ENCODE measurements around the gene GALNT9.

GALNT9 gene

GRCh38 chr12:132307976-132308852, 21.2 kb downstream of the GALNT9 start (continued):
- TF ChIP-seq TSHZ2 (CRISPR knock-in tag; IDR thresholded peaks at IDR 0.05): no peak
- TF ChIP-seq GLIS3 (CRISPR knock-in tag; IDR thresholded peaks at IDR 0.05): no peak
- no peak for TF ChIP-seq CSRNP3 (CRISPR knock-in tag; IDR thresholded peaks at IDR 0.05)
- no peak for TF ChIP-seq ARNTL (CRISPR knock-in tag; IDR thresholded peaks at IDR 0.05; ENCODE audit: borderline replicate concordance, low read depth)
- no peak for TF ChIP-seq BACH2 (CRISPR knock-in tag; IDR thresholded peaks at IDR 0.05; ENCODE audit: borderline replicate concordance)
- no peak for TF ChIP-seq ZFP3 (CRISPR knock-in tag; IDR thresholded peaks at IDR 0.05)
- no peak for TF ChIP-seq OSR1 (CRISPR knock-in tag; IDR thresholded peaks at IDR 0.05)
- no peak for TF ChIP-seq RARB (CRISPR knock-in tag; IDR thresholded peaks at IDR 0.05)
- TF ChIP-seq ZFP30 (CRISPR knock-in tag; IDR thresholded peaks at IDR 0.05): no peak
- TF ChIP-seq ISL1 (CRISPR knock-in tag; IDR thresholded peaks at IDR 0.05): no peak

GRCh38 chr12:132306885-132307191, 22.6 kb downstream of the GALNT9 start:
- ATAC-seq: no peak
- TF ChIP-seq BACH2 (CRISPR knock-in tag; IDR thresholded peaks at IDR 0.05; ENCODE audit: borderline replicate concordance) (no peak), ZNF565 (CRISPR knock-in tag; conservative IDR thresholded peaks at IDR 0.05; ENCODE audit: low read depth) (no peak), ZC3H10 (CRISPR knock-in tag; IDR thresholded peaks at IDR 0.05) (no peak), GLIS3 (CRISPR knock-in tag; IDR thresholded peaks at IDR 0.05) (no peak), ESRRG (CRISPR knock-in tag; IDR thresholded peaks at IDR 0.05) (no peak), PPARA (CRISPR knock-in tag; IDR thresholded peaks at IDR 0.05; ENCODE audit: borderline replicate concordance) (no peak), TCF4 (CRISPR knock-in tag; IDR thresholded peaks at IDR 0.05; ENCODE audit: borderline replicate concordance) (no peak), PATZ1 (CRISPR knock-in tag; IDR thresholded peaks at IDR 0.05; ENCODE audit: borderline replicate concordance) (no peak), ZFP3 (CRISPR knock-in tag; IDR thresholded peaks at IDR 0.05) (no peak), CSRNP3 (CRISPR knock-in tag; IDR thresholded peaks at IDR 0.05) (no peak), CSDC2 (CRISPR knock-in tag; IDR thresholded peaks at IDR 0.05) (no peak), SNAI2 (CRISPR knock-in tag; IDR thresholded peaks at IDR 0.05) (no peak), ISL1 (CRISPR knock-in tag; IDR thresholded peaks at IDR 0.05) (no peak), TOX (CRISPR knock-in tag; IDR thresholded peaks at IDR 0.05; ENCODE audit: borderline replicate concordance) (no peak), ARNTL (CRISPR knock-in tag; IDR thresholded peaks at IDR 0.05; ENCODE audit: borderline replicate concordance, low read depth) (no peak), ZFP30 (CRISPR knock-in tag; IDR thresholded peaks at IDR 0.05) (no peak), CREB5 (CRISPR knock-in tag; IDR thresholded peaks at IDR 0.05; ENCODE audit: low read depth) (no peak), RARB (CRISPR knock-in tag; IDR thresholded peaks at IDR 0.05) (no peak), OSR1 (CRISPR knock-in tag; IDR thresholded peaks at IDR 0.05) (no peak), TSHZ2 (CRISPR knock-in tag; IDR thresholded peaks at IDR 0.05) (no peak)
